ENCODE measurements around the gene ILK. TPM values are rescaled to one million over a fixed set of nuclear protein-coding genes. Genes with fewer than 3 reads are reported as not detected.

The ILK gene
- total RNA-seq, 2 donors from 2014 or later, result 115 to 157 TPM

DNA sequence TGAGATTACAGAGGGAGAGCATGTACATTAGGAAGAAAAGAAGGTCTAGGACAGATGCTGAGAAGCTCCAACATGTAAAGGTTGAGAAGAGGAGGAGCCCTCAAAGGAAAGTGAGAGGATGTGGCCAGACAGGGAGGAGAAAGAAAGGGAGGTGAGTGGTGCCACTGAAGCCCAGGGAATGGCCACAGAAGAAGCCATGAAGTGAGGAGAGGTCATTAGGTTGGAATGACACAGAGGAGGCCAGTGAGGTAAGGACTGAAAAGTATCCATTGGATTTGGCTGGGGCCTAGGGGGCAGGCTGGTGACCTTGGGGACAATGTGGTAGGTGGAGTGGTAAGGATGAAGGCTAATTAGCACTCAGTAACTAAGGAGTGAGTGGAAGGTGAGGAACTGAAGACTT, 55.1 kb downstream of the ILK start:
- Histone ChIP-seq H3K27me3 (peaks cover 3% of the 10 kb centered on the region), H3K9ac (ENCODE audit: low read depth in 2 of 2, low read length in 2 of 2) (no peak overlapping the region), H3K4me1 (no peaks in the 10 kb centered on the region), H3K9me3 (no peaks in the 10 kb centered on the region), H3K27ac (no peak overlapping the region), H3K36me3 (no peaks in the 10 kb centered on the region), H3K4me3 (no peak overlapping the region)
- DNase-seq, result no peak
- TF ChIP-seq, protein P1, sequence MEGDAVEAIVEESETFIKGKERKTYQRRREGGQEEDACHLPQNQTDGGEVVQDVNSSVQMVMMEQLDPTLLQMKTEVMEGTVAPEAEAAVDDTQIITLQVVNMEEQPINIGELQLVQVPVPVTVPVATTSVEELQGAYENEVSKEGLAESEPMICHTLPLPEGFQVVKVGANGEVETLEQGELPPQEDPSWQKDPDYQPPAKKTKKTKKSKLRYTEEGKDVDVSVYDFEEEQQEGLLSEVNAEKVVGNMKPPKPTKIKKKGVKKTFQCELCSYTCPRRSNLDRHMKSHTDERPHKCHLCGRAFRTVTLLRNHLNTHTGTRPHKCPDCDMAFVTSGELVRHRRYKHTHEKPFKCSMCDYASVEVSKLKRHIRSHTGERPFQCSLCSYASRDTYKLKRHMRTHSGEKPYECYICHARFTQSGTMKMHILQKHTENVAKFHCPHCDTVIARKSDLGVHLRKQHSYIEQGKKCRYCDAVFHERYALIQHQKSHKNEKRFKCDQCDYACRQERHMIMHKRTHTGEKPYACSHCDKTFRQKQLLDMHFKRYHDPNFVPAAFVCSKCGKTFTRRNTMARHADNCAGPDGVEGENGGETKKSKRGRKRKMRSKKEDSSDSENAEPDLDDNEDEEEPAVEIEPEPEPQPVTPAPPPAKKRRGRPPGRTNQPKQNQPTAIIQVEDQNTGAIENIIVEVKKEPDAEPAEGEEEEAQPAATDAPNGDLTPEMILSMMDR (IDR thresholded peaks at IDR 0.05), result no peak
- intact Hi-C loops (cut with DNase I), result no loop called here

Other genes with a start within 250 kb of the ILK start
- gene SMPD1, start 213.3 kb upstream of the ILK start, total RNA-seq, result 10 to 100 TPM; 49.3 to 57.1 TPM
- 10 to 100 TPM in 1 of 2 donors, 1 to 10 TPM in 1; 6.6 to 10.2 TPM for gene APBB1, start 184.7 kb upstream of the ILK start, total RNA-seq
- gene HPX, start 162.8 kb upstream of the ILK start, total RNA-seq, result 1 to 10 TPM; 1.8 to 5.3 TPM
- 10 to 100 TPM; 30.0 to 59.0 TPM for gene TRIM3, start 129.8 kb upstream of the ILK start, total RNA-seq
- 10 to 100 TPM; 76.9 to 87.3 TPM for gene ARFIP2, start 122.4 kb upstream of the ILK start, total RNA-seq
- 10 to 100 TPM; 48.0 TPM for gene TIMM10B, start 122.3 kb upstream of the ILK start, total RNA-seq
- gene DNHD1, start 106.5 kb upstream of the ILK start, total RNA-seq, result 10 to 100 TPM in 1 of 2 donors, 1 to 10 TPM in 1; 7.4 to 11.8 TPM
- 10 to 100 TPM; 17.5 to 25.7 TPM for gene RRP8, start 158 bp upstream of the ILK start, total RNA-seq
- 100 to 1,000 TPM; 123 to 142 TPM for gene TAF10, start 8.4 kb downstream of the ILK start, total RNA-seq
- 100 to 1,000 TPM in 1 of 2 donors, 10 to 100 TPM in 1; 83.4 to 123 TPM for gene TPP1, start 15.6 kb downstream of the ILK start, total RNA-seq
- gene DCHS1, start 52.0 kb downstream of the ILK start, total RNA-seq, result 1 to 10 TPM; 4.7 to 8.3 TPM
- 10 to 100 TPM; 34.6 to 75.1 TPM for gene MRPL17, start 79.6 kb downstream of the ILK start, total RNA-seq
- gene OR2AG2, start 168.2 kb downstream of the ILK start, total RNA-seq, result under 1 TPM in 1 of 2 donors, not detected in 1; 0.47 TPM
- gene OR2AG1, start 179.2 kb downstream of the ILK start, total RNA-seq, result not detected
- under 1 TPM in 1 of 2 donors, not detected in 1; 0.59 TPM for gene OR6A2, start 195.9 kb downstream of the ILK start, total RNA-seq
- gene OR10A5, start 241.9 kb downstream of the ILK start, total RNA-seq, result not detected